ENCODE measurements around the gene ZNF429.
"Not testable (repeated sequence)": the region's sequence is repeated elsewhere in the genome, so short reads cannot be mapped to it uniquely, and the experiment has no call there.

The ZNF429 gene

GRCh38 chr19:21590867-21591266, 85.5 kb downstream of the ZNF429 start:
- DNase-seq (ENCODE audit: low read depth in 2 of 2), result no peak

GRCh38 chr19:21593008-21593481, 87.6 kb downstream of the ZNF429 start:
- no peak for DNase-seq (ENCODE audit: low read depth in 2 of 2)

- no peak for DNase-seq (ENCODE audit: low read depth in 2 of 2)
Observed at GRCh38 chr19:21593502-21593901, 88.1 kb downstream of the ZNF429 start.

- DNase-seq (ENCODE audit: low read depth in 2 of 2), result no peak
Observed at GRCh38 chr19:21593934-21594820, 88.8 kb downstream of the ZNF429 start.

GRCh38 chr19:21595185-21595584, 89.8 kb downstream of the ZNF429 start:
- no peak for DNase-seq (ENCODE audit: low read depth in 2 of 2)

- no peak for DNase-seq (ENCODE audit: low read depth in 2 of 2)
Observed at GRCh38 chr19:21602082-21602658, 96.8 kb downstream of the ZNF429 start.

- DNase-seq (ENCODE audit: low read depth in 2 of 2), result not testable (repeated sequence)
Observed at GRCh38 chr19:21602659-21603430, 97.4 kb downstream of the ZNF429 start.

- no peak for DNase-seq (ENCODE audit: low read depth in 2 of 2)
Observed at GRCh38 chr19:21603431-21604231, 98.2 kb downstream of the ZNF429 start.

- DNase-seq (ENCODE audit: low read depth in 2 of 2), result no peak
Observed at GRCh38 chr19:21604351-21604926, 99.0 kb downstream of the ZNF429 start.

Measured in stimulated activated CD4-positive, alpha-beta T cell treated with anti-CD3 and anti-CD28 coated beads, Interleukin-12 subunit alpha, Interleukin-12 subunit beta, amount 100 ng/mL, for 24 hours (primary cell).